ENCODE results near the gene ADCY7. TPM values are rescaled to one million over a fixed set of nuclear protein-coding genes. Genes with fewer than 3 reads are reported as not detected.

The ADCY7 gene
- polyA plus RNA-seq, 4 donors: 6.0 to 7.8 (median 6.7) TPM

GRCh38 chr16:50279504-50279865 is 13.1 kb downstream of the ADCY7 start:
- DNase-seq (ENCODE audit: low read depth in 4 of 4, low spot score in 3 of 4): no peak

- no peak for DNase-seq (ENCODE audit: low read depth in 4 of 4, low spot score in 3 of 4)
Measured at GRCh38 chr16:50280932-50281331, 14.6 kb downstream of the ADCY7 start.

DNA sequence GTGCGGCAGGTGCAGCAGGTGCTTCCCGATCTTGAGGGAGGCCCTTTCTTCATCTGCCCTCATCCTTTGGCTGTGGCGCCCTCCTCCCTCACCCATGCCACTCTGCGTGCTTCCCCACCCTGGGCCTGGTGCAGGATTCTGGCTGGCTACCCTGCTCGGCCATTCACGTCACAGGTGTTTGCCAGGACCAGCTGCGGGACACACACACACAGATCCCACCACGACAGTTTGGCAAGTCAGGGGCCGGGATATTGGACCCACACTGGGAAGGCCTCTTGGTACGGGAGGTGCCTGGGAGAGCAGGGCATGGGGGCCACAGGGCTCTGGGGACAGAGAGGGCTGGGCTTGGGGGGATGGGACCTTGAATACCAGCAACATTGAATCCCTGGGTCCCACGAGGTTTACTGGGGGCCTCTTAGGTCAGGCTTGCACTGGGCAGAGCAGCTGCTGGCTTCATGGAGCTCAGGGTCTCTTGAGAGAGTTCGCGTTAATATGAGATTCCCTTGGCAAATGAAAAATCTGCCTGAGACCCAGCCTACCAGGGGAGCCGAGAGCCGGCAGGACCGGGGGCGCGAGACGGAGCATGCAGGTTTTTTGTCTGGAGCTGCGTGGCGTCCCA is 15.1 kb downstream of the ADCY7 start:
- DNase-seq (ENCODE audit: low read depth in 4 of 4, low spot score in 3 of 4): no peak

- no peak for DNase-seq (ENCODE audit: low read depth in 4 of 4, low spot score in 3 of 4)
Measured at GRCh38 chr16:50282010-50282538, 15.7 kb downstream of the ADCY7 start.

DNA sequence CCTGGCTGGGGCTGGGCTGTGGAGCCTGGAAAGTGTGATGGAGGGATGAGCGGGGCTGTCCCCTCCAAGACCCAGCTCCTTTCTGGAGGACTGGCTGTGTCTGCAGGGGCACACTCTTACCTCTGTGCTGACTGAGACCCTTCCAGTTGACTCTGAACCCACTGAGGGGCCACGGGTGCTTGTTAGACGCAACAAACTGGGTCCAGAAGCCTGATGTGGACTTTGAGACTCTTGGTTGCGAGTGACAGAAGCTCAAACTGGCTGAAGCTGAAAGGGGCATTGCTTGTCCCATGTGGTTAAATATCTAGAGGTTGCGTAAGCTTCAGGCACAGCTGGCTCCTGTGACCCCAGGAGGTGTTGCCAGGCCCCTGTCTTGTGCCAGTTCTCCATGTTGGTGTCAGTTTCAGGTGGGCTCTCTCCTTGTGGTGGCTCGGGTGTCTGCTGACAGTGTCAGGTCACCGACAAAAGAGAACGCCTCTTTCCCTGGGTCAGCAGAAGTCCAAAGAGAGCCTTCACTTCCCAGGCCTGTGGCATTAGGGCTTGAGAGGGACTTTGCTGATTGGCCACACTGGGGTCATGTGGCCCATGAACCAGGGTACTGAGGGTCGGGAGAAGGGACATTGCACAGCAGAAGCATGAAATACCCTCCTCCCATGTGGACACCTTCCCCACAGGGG is 16.7 kb downstream of the ADCY7 start:
- DNase-seq (ENCODE audit: low read depth in 4 of 4, low spot score in 3 of 4): no peak

GRCh38 chr16:50284131-50284911 is 18.0 kb downstream of the ADCY7 start:
- DNase-seq (ENCODE audit: low read depth in 4 of 4, low spot score in 3 of 4): no peak

DNA sequence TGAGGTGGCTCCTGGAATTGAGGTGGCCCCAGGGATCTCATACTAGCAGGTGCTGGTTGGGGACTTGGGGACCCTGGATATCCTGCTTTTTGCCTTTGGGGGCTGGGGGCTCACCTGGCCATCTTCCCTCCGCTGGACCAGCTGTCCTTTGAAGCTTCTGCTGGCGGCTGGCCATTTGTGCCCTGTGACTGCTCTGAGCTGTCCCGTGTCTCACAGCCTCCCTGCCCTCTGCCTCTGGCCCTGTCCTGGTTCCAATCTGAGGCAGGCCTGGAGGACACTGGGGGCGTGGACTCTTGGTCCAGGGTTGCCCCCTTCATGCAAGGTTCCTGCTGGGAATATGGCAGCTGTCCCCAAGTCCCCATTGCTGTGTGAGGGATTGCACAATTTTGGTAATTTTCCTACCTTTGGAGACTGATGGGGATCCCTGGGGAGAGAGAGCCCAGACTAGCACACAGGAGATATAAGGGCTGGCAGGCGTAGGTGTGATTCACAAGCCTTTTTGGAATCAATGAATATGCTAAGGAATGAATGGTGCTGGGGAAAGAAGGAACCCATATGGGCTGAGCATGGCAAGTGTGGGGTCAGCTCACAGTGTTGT is 19.2 kb downstream of the ADCY7 start:
- no peak for DNase-seq (ENCODE audit: low read depth in 4 of 4, low spot score in 3 of 4)

- DNase-seq (ENCODE audit: low read depth in 4 of 4, low spot score in 3 of 4): no peak
Measured at GRCh38 chr16:50286681-50287080, 20.3 kb downstream of the ADCY7 start.

GRCh38 chr16:50288026-50288425 is 21.7 kb downstream of the ADCY7 start:
- no peak for DNase-seq (ENCODE audit: low read depth in 4 of 4, low spot score in 3 of 4)

DNA sequence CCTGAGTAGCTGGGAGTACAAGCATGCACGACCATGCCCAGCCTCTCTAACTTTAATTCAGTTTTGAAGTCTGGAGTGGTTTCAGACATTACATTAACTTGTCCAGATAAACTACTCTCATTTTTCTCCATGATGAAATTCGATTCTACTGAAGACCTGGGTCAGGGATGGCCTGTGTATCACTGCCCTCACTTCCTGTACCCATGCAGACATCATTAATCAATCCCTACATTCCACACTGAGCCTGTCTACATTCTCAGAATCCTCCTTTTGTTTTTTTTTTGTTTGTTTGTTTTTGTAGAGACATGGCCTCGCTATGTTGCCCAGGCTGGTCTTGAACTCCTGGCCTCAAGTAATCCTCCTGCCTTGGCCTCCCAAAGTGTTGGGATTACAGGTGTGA is 22.6 kb downstream of the ADCY7 start:
- no peak for DNase-seq (ENCODE audit: low read depth in 4 of 4, low spot score in 3 of 4)

DNA sequence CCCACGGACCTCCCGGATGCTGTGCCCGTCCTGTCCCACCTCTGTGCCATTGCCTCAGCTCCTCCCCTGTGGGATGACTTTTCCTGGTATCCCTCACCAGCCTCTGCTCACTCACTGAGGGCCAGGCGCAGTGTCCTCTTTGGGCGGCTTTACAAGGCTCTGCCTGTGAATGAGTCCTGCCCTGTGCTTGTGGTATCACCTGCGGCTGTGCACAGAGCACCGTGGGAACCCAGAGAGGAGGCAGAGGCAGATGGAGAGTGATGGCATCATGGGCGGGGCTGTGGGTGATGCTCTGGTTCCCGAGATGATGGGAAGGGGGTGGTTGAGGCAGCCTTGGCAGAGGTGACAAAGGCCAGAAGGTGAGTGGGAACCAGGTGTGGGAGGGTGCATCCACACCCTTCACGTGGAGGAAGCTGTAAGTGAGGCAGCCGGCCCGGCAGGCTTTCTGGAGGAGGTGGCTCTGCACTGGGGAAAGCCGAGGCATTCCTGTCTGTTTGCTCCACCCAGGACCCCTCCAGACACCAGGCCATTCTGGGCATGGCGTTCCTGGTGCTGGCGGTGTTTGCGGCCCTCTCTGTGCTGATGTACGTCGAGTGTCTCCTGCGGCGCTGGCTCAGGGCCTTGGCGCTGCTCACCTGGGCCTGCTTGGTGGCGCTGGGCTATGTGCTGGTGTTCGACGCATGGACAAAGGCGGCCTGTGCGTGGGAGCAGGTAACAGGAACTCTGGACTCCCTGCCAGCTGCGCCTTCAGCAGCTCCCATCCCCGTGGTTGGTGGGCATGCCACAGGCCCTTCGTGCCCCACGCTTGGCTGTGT is 23.8 kb downstream of the ADCY7 start:
- no peak for DNase-seq (ENCODE audit: low read depth in 4 of 4, low spot score in 3 of 4)

DNA sequence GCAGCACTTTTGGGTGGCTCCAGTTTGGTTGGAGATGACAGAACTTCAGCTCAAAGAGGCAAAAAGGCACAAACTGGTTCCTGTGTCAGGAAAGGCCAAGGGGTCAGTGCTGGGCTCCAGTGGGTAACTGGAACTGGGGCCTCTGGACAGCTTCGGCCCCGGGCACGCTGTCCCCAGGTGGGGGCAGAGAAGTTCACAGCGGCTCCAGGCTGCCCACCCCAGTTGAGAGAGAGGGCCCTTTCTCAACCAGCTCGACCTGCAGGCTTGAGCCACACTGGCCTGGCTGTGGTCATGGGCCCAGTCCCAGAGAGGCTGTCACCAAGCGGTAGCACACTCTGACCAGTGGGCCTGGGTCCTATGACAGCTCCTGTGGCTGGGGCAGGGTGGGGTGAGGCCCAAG is 24.5 kb downstream of the ADCY7 start:
- DNase-seq (ENCODE audit: low read depth in 4 of 4, low spot score in 3 of 4): no peak

GRCh38 chr16:50291719-50292565 is 25.6 kb downstream of the ADCY7 start:
- DNase-seq (ENCODE audit: low read depth in 4 of 4, low spot score in 3 of 4): no peak

GRCh38 chr16:50292566-50292948 is 26.2 kb downstream of the ADCY7 start:
- DNase-seq (ENCODE audit: low read depth in 4 of 4, low spot score in 3 of 4): no peak

GRCh38 chr16:50293041-50293783 is 26.9 kb downstream of the ADCY7 start:
- no peak for DNase-seq (ENCODE audit: low read depth in 4 of 4, low spot score in 3 of 4)

DNA sequence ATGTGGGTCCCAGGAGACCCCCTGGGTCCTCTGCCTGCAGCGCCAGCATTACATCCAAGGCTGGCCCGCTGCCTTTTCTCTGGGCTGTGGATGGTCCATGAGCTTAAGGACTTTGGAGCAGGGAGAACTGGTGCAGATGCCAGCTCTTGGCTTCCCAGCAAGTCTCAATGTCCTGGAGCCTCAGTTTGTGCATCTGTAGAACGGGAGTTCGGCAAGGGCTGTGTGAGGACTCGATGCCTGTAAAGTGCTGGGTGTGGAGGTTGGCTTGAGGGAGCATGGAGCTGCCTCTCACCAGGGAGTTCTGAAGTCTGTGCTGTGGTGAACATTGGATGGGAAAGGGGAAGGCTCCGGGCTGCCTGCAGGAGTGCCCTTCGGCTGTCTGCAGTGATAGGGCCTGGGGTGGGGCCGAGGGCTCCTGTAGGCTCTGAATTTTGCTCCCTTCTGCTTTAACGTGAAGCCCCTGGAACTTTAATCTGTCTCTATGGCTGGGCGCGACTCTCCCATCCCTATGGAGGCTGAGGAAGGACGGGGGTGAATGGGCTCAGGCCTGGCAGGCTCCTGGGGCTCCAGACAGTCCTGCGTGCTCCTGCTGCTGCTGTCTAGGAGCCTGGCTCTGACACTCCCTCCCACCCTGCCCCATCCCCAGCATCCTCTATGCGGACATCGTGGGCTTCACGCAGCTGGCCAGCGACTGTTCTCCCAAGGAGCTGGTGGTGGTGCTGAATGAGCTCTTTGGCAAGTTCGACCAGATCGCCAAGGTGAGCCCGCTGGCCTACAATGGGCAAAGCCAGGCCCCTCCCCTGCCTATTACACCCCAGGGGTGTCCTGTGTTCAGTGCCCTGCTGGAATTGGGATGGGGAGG is 27.9 kb downstream of the ADCY7 start:
- DNase-seq (ENCODE audit: low read depth in 4 of 4, low spot score in 3 of 4): no peak

- no peak for DNase-seq (ENCODE audit: low read depth in 4 of 4, low spot score in 3 of 4)
Measured at GRCh38 chr16:50294955-50295354, 28.6 kb downstream of the ADCY7 start.
